ENCODE results near the gene ETF1.

The ETF1 gene

GRCh38 chr5:138463419-138464007 is 79.5 kb downstream of the ETF1 start:
- DNase-seq (ENCODE audit: low read depth in 3 of 3): no peak

- DNase-seq (ENCODE audit: low read depth in 3 of 3): no peak
Measured at GRCh38 chr5:138461343-138462125, 81.5 kb downstream of the ETF1 start.

DNA sequence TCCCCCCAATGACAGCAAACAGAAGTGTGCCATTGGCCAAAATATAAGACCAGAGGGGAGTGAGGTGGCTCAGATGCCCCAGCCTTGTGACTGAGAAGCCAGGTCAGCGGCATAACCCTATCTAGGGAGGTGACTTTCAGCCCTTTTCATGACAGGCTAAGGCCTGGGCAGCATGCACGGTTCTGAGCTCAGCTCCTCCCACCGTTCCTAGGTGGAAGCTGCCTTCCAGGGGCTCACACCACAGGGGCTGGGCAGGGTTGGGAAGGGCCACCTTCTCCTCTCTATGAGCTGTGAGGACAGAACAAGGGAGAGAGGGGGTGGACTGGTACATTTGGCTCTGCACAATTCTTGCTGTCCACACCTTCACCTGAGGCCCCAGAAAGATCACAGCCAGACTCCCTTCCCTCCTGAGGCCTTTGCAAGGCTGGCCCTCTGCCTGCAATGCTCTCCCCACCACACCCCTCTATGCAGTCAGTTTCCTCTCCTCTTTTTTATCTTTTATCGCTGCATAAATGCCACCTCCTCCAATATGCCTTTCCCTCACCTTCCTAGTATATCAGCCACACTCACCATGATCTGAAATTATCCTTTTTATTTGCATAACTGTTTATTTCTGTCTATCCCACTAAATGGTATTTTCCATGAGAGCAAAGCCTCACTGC is 82.9 kb downstream of the ETF1 start:
- no peak for DNase-seq (ENCODE audit: low read depth in 3 of 3)

GRCh38 chr5:138459311-138459933 is 83.6 kb downstream of the ETF1 start:
- peak; percentile 69 to 90 (median 75) for DNase-seq (ENCODE audit: low read depth in 3 of 3)

GRCh38 chr5:138458856-138459255 is 84.2 kb downstream of the ETF1 start:
- no peak for DNase-seq (ENCODE audit: low read depth in 3 of 3)

DNA sequence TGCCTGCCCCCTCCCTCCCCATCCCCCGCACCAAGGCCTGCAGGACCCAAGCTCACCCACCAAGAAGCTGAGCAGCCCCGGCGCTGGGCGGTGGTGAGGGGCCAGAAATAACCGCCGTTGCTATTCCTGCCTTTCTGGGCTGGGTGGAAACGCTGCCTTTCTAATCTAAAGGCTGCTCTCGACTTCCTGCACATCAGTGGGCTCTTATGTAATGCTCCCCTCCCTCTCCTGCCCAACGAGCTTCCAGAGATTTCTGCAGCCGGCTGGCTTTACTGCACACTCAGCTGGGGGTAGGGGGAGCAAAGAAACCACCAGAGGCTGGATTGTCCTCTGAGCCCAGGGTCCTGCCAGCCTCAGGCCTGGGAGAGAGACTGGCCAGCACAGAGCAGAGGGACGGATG is 84.7 kb downstream of the ETF1 start:
- DNase-seq (ENCODE audit: low read depth in 3 of 3): no peak

DNA sequence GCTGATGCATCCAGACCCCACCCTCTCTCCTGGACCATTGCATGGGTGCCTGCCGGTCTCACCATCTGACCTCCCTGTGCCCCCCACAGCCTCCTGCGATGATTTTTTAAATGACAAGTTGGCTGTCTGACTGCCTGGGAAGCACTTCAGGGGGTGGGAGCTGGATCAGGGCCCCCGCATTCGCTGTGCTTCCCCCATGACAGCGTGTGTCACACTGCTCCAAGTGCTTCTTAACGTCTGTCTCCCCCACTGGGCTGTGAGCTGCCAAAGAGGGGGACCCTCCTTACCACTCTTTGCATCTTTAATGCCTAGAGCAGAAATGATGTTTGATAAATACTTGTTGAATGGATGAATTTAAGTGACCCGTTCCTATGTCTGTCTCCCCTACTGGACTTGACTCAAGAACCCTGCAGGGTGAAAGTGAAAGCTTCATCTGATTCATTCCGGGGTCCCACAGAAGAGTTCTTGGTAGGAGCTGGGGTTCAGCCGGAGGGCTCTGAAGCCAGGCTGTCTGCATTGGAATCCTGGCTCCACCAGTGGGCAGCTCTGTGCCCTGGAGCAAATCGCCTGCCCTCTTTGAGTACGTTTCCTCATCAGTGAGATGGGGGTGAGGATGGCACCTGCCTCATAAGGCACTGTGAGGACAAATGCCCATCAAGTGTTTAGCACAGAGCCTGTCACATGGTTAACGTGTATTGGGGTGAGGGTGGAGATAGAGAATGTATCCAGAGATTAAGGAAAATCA is 85.3 kb downstream of the ETF1 start:
- DNase-seq (ENCODE audit: low read depth in 3 of 3): no peak

Data from stimulated activated CD4-positive, alpha-beta T cell treated with anti-CD3 and anti-CD28 coated beads, TNF-alpha, amount 100 ng/mL, for 24 hours (primary cell).